Fibroblast of villous mesenchyme (primary cell): ENCODE data around the gene CD3D. TPM values are rescaled to one million over a fixed set of nuclear protein-coding genes. Genes with fewer than 3 reads are reported as not detected.

Experiments used
- DNase-seq: peaks from one replicate; pipeline ENCODE4 v3.0.0-alpha.2; 2010; ENCODE audit warnings: low read depth
- H3K4me3 ChIP-seq: 2 replicates; pipeline ENCODE4 v1.5.1; 2011; ENCODE audit warnings: low read depth, mild to moderate bottlenecking, low read length
- total RNA-seq: library from RNA; depleted of rRNA; stranded (reverse); fragments of >200 nt; gene quantifications from 2 replicates; pipeline ENCODE4 v1.2.3, GENCODE V29; 2012
- TF ChIP-seq, protein P1 (sequence below): IDR thresholded peaks from 2 replicates; pipeline ENCODE4 v1.5.1; 2012; ENCODE audit warnings: low read depth, mild to moderate bottlenecking, low read length; ENCODE audit not compliant: insufficient read depth

The CD3D gene
- total RNA-seq, 1 donor, result not detected

DNA sequence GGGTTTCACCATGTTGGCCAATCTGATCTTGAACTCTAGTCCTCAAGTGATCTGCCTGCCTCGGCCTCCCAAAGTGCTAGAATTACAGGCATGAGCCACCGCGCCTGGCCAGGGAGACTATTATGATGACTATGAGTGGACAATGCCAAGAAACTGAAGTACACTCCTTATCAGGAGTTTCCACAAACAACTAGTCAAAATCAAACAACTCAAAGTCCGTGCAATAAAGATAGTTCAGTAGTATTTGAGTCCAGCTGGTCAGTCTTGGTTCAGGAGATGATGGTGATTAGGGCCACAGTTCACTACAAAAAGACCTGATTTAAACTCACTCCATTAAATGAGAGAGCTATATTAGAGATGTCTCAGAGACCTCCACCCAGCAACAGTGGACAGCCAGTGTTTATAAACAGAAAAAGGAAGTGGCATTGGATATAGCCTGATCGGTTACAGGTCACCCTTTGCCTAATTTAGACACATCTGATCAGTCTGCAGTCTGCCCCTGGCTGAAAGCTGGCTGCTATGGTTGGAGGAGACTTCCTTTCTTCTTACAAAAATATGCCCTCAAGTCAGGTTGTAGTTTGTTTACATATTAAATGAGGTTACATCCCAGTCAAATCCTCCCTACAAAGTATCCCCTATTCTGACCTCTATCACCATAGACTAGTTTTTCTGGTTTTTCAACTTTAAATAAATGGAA is 21.0 kb downstream of the CD3D start:
- no peak overlapping the region for H3K4me3 ChIP-seq
- no peak for DNase-seq
- TF ChIP-seq, protein P1, sequence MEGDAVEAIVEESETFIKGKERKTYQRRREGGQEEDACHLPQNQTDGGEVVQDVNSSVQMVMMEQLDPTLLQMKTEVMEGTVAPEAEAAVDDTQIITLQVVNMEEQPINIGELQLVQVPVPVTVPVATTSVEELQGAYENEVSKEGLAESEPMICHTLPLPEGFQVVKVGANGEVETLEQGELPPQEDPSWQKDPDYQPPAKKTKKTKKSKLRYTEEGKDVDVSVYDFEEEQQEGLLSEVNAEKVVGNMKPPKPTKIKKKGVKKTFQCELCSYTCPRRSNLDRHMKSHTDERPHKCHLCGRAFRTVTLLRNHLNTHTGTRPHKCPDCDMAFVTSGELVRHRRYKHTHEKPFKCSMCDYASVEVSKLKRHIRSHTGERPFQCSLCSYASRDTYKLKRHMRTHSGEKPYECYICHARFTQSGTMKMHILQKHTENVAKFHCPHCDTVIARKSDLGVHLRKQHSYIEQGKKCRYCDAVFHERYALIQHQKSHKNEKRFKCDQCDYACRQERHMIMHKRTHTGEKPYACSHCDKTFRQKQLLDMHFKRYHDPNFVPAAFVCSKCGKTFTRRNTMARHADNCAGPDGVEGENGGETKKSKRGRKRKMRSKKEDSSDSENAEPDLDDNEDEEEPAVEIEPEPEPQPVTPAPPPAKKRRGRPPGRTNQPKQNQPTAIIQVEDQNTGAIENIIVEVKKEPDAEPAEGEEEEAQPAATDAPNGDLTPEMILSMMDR, result no peak

DNA sequence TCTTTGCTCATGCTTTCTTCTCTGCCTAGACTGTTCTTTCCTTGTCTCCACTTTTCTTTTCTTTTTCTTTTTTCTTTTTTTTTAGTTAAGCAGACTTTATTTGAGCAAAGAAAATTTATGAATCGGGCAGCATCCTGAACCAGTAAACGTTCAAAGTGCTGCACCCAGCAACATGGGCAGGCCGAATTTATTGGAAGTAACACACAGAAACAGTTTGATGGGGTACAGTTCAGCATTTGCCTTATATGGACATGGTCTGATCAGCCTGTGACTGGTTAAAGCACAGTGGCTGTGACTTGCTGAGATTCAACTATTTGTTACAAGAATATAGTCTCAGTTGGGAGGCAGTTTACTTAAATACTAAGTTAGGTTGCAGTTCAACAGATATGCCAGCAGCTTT is 22.0 kb downstream of the CD3D start:
- TF ChIP-seq, protein P1, result no peak
- H3K4me3 ChIP-seq, result no peak overlapping the region
- no peak for DNase-seq

DNA sequence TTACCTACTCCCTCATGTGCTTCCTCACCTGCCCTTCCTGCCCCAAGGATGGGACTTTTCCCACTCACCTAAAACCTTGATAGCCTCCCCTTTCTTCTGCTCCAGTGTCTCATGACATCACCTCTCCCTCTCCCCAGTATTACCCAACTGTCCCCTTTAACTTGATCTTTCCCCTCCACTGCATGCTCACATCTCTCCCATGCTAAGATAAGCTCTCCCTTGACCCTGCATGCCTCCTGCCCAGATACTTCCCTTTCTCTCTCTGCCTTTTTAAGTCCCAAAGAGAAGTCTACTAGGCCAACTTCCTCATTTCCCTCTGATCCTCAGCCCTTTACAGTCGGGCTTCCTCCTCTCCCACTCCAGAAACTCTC is 23.2 kb downstream of the CD3D start:
- DNase-seq, result no peak
- H3K4me3 ChIP-seq, result no peak overlapping the region
- TF ChIP-seq, protein P1, result no peak

DNA sequence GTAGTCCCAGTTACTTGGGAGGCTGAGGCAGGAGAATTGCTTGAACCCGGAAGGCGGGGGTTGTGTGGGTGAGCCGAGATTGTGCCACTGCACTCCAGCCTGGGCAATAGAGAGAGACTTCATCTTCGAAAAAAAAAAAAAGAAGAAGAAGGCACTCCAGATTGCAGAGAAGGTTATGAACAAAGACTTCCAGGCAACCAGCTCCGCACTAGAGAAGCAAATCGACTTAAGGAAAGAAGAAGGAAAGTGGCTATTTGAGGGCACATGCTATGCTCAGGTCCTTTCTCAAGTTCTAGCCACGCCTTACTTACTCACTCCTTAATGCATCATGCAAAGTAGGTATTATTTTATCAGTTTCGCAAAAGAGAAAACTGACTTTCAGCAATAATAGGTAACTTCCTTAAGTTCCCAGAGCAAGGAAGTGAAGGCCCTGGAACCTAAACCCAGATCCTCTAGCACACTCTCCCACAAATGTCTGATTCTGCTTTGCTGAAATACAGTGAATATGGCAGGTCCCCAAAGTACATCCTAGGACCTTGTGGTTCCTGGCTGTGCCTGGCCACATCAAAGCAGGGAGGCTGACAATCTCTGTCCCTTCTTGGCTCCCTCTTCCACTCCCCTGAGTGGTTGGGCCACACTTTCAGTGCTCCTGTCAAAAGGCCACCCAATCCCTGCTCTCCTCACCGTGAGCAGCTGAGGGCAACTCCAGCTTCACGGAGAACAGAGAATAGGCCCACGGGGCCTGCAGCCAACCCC is 23.7 kb downstream of the CD3D start:
- H3K4me3 ChIP-seq, result no peak overlapping the region
- DNase-seq, result no peak
- TF ChIP-seq, protein P1, result no peak

DNA sequence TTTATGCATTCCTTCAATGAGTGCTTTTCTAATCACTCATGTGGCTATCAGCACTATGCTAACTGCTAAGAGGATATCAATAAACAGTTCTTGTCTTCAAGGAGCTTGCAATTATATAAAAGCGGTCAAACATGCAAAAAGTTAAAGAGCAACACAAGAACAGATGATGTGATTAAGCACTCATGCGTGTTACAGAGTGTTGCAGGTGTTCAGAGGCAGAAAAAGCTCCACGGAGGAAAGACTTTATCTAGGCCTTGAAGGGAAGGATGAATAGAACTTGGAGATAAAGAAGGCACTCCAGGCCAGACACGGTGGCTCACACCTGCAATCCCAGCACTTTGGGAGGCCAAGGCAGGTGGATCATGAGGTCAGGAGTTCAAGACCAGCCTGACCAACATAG is 24.4 kb downstream of the CD3D start:
- no peak for DNase-seq
- H3K4me3 ChIP-seq, result no peak overlapping the region
- TF ChIP-seq, protein P1, result no peak

DNA sequence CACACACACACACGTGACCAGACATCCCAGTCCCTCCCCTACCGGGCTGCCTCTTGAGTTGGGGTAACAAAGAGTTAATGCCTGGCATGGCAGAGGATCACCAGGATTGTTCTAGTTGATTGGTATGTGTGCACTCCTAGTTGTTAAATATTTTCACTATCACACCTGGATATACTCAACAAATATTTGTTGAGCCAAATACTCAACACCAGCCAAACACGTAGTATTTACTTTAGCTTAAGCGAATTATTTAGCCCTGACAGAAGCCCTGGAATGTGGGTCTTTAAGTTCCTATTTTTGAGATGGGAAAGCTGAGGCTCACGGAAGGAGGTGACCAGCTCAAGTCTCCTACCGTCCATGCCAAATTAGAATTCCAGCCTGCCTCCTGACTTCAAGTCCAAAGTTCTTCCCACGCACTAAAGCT is 27.5 kb downstream of the CD3D start:
- no peak overlapping the region for H3K4me3 ChIP-seq
- DNase-seq, result no peak
- TF ChIP-seq, protein P1, result no peak
